Esophagus muscularis mucosa (tissue), 4 donors: Measurements from ENCODE around the gene LAMA1.

ENCODE experiments used
- CTCF ChIP-seq, 3 experiments: fragments of 200-600 bp in 2 of 3; fragments of 450-650 bp in 1 of 3; sonication (generic) in 2 of 3; IDR thresholded peaks; one replicate each; pipeline ENCODE4 v1.5.1; 2017 to 2019; ENCODE audit warnings: antibody characterized with exemption in 3 of 3, mild to moderate bottlenecking in 2 of 3, moderate library complexity in 1 of 3
- EP300 ChIP-seq: sonication (generic); formaldehyde crosslinking; IDR thresholded peaks from one replicate; pipeline ENCODE4 v1.6.1; 2017; ENCODE audit warnings: antibody characterized with exemption
- POLR2A ChIP-seq: fragments of 450-650 bp; IDR thresholded peaks from one replicate; pipeline ENCODE4 v1.6.1; 2017; ENCODE audit warnings: antibody characterized with exemption, moderate library complexity, mild to moderate bottlenecking, low read depth

- no peak for TF ChIP-seq EP300
- no peak for TF ChIP-seq CTCF (IDR thresholded peaks at IDR 0.05)
- TF ChIP-seq POLR2A, result no peak
Observed at GRCh38 chr18:6959110-6959509, 158.5 kb downstream of the LAMA1 start.
